GF-D8 (cell line): ENCODE results near the gene FANCI.

Experiments
- DNase-seq: peaks from one replicate; lab custom pipeline; 2025; lab: John Stamatoyannopoulos, UW

The FANCI gene

DNA sequence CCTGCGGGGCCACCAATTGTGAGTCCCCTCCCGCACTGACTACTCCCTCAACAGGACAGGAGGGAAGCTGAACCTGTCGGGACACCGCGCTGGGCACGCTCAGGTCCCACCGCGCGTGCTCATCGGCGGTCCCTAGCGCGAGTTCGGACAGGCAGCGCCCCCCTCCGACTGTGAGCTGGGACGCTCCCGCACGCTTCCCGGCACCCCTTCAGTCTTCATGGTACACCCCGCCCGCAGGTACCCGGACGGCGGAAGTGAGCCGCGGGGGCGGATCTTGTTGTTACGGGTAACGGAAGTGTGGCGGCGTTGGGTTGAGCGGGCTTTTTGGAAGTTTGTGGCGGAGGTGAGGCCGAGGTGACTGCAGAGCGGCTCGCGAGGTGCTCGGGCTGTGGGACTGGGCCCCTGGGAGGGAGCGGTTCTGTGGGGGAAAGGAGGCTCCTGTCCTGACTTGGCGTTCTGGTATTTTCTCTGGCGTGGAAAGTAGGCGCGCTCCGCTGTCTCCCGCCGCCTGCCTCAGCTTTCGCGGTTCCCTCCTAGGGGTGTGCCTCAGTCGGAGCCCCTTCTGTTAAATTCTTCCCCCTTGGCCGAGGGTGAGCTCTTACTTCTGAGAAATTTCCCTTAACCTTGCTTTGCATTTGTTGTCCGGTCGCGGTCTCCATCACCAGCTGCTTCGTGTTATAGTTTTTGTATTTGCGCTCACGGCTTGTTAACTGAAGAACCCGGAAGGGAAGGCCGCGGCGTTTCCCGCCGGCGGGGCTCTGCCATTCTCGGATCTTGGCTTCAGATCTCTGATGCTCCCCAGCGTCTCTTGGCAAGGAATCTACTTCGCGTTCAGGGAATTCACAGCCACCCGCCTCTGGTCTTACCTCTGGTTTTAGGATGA is at the start of gene FANCI:
TSS of gene FANCI (plus strand) at position 289 of the 883 bp plus-strand sequence. CDS start 3,669 bp downstream, outside the sequence.
- peak; percentile 80 for DNase-seq

DNA sequence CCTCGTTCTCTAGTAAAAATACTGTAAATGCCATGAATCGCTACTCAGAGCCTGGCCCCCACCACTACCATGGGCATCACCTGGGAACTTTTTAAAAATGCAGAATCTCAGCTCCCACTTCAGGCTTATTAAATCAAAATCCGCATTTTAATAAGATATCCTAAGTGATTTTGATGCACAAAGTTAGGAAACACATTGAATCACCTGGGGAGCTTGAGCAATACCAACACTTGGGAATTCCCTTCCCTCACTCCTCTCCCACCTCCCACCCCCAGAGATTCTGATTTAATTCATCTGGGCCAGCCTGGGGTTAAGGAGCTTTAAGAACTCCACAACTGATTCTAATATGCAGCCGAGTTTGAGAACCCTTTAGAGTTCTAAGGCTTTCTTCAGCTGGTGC is 49.2 kb upstream of the FANCI start:
- DNase-seq, result no peak

DNA sequence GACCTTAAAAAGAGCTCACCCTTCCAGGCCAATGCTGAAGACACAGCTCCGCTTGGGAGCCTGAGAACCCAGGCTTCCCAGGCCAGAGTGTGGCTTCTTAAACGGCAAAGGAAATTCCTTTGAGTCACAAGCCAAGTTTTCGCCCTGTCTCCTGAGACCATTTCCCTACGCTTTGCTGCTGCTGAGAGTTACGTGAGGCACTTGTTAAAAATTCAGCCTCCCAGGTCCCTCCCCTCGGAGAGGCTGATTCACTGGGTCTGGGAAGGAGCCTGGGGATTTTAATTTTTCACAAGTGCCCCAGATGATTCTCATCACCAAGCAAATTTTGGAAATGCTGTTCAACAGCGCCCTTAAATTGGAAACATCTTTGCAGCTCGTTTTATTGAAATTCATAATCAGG is 47.9 kb upstream of the FANCI start:
- DNase-seq, result no peak

DNA sequence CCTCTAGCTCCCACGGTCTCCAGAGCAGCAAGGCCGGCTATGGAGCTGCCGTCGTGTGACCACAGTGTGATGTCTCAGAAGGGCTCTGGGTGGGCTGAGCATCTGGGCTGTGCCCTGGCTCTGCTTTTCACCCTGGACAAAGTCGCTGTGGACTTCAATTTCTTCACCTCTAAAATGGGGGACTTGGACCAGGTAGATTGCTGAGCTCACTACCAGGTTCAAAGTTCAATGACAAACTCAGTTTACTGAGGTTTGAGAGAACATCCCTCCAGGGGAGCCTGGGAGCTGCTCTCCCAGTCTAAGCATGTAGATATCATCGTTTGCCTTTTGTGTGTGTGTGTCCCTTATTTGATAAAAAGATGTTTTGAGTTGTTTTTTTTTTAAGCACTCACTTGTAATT is 47.5 kb upstream of the FANCI start:
- no peak for DNase-seq

DNA sequence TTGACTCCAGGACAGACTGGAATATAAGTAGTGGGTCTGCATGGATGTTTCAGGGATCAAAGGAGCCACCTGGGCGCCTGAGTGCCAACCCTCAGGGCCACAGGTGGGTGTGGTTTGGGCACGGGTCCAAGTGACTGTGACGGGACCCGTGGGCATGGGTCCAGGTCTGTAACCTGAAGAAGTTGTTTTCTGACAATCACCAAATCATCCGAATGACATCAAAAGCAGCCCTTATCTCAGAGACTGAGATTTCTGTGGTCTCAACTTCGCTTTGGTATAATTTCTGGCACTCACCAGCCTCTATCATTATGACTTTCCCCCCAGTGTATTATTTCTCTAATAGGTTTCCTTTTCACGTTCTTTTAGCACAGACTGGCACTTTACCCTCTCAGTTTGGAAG is 46.8 kb upstream of the FANCI start:
- no peak for DNase-seq

DNA sequence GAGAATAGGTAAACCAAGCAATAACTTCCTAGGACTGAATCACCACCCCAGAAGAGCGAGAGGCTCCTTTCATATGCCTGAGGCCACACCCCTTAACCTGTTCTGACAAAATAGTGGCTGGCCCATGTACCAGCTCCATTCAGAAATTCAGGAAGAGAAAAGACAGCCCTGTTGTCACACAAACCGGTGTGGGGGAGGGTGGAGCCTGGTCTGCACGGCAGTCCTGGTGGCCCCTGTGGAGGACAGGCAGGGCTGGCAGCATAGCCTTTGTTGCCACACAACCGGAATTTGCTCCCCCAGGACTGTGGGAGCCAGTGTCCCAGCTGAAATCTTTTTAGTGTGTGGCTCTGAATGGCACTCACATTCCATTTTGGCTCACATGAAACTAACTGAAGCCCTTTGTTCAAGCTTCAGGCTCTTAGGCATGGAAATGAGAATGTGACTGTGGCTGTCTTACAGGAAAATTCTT is 46.2 kb upstream of the FANCI start:
- DNase-seq, result no peak

DNA sequence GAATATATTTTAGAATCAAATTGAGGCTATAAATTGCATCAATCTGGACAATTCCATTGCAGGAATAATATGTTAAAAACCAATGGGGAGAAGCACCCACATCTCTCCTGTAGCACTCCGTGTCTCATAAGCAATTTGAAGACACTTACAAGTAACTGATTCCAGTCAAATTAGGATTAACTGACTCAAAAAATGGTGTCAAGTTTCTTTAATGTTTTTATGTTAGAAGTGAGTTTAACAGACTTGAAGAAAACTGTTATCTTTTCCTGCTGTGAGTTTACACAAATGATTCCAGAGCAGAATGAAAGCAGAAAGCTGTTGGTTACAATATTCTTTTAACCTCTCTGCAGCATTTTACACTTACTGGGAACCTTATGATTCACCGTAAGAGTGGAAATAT is 45.6 kb upstream of the FANCI start:
- no peak for DNase-seq

DNA sequence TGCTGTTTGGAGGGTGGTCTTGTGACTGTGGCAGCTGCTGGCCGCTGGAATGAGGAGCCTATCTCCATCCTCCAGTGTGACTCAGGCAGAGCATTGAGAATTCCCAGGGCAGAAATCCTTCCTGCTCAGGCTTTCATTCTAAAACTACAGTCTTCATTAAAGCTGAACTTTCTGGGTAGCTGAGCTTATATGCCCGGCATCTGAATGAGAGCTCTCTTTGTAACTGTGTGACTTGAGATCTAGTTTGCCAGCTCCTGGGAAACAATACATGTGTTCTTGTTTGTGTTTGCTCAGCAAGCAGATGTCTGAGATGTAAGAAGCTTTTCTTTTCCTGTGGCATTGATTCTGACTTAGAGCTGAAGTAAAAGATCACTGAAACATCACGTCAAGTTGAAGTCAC is 44.8 kb upstream of the FANCI start:
- no peak for DNase-seq

DNA sequence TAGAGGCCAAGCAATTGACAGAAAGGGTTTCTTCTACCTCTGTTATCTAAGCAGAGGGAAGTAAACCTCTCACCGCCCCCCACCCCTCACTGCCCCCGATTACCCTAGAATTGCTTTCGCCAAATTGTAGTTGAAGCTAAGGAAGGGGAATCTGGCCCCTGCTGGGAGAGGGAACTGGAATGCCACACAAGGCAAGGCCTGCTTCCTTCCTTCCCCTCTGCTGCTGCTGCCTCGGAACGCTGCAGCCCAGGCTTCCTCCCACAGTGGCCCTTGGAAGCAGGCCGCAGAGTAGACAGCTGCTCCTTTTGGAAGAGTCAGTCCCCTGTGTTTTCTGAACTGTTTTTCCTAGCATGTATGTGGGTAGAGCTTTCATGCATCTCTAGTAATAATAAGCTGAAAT is 44.0 kb upstream of the FANCI start:
- no peak for DNase-seq

DNA sequence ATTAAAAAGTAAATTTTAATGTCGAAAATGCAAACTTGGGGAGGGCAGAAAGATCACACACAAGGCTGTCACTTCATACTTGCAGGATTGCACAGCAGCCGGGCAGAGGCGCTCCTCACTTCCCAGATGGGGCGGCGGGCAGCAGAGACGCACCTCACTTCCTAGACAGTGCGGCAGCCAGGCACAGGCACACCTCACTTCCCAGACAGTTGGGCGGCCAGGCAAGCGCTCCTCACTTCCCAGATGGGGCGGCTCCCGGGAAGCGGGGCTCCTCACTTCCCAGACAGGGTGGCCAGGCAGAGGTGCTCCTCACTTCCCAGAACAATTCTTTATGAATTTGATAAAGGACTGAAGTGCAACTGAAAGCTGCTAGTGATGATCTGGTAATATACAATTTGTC is 43.6 kb upstream of the FANCI start:
- DNase-seq, result no peak

DNA sequence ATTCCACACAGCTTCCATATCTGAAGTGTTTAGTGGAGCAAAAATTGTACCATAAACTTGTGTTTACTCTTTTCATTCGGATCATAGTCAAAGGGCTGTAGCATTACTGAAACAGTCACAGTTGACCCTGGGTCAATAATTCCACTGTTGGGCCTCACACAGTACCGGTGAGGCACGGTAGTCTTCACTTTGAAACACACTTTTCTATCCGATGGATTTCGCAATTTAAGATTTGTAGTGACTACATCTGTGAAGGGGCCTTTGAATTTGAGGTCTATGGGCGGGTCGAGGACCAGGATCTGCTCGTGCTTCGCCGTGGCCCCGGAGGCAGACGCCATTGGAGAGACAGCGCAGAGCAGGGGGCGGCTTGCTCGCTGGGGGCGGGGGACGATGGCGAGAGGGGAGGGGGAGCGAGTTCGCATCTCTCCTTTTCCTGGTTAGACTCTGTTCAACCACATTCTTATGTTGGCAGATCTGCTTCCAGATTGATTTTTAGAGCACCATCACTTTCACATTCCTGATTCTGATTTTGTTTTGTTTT is 42.2 kb upstream of the FANCI start:
- DNase-seq, result no peak

DNA sequence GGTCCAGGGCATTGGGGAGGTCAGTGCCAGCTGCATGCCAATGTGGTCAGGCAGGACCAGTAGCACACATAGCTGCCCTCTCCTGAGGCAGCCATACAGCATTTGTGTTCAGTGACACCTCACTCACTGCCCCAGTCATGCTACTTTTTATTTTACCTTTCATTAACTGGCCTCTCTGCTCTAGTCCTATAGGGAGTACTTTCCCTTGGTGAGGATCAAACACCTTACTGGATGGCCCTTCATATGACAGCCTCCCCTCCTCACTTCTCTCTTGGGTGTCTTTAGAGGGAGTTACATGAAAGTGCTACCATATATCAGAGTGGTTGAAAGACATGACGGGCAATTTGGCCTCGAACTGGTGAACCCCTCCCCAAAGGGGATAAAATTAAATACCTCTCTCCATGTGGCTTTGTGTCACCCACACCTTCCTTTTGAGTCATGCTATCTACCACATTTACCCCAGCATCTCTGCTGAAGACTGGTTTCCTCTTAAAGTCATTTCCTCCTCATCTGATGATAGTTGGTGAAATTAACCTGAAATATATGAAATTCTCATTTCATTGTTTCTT is 40.0 kb upstream of the FANCI start:
- no peak for DNase-seq

DNA sequence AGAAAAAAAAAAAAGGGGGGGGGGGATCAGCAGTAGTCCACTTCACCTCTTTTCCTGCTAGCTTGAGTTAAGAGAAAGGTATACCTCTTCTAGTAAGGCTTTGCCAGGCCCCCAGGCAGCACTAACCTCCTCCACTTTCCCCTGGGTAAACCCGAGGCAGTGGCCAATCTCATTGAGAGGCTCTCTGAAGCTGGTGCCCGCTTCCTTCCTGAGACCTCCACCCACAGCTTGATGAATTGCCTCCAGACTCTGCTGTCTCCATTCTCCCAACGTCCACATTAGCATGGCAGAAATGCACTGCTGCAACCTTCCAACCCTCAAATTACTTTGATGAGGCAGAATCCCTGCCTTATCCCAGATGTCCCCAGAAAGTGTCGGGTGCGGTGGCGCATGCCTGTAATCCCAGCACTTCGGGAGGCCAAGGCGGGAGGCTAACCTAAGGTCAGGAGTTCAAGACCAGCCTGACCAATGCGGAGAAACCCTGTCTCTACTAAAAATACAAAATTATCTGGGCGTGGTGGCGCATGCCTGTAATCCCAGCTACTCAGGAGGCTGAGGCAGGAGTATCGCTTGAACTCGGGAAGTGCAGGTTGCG is 37.7 kb upstream of the FANCI start:
- no peak for DNase-seq

DNA sequence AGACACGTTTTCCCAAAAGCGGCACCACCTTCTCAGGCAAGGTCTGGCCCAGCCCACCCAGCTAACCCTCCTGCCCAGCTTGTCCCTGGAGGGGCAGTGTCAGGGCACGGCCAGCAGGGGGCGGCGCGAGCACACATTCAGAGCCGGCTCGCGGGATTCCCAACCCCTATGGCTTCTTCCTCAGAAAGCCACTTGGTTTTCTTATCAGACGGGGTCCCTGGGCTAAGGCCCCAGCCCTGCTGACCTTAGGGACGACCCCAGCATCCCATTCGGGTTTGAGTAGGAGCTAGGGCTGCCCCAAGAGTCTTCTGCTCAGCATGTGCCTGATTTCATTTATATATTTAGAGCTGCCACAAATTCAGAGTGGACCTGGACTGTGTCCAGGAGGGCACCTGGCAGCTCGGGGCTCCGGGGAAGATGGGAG is 36.9 kb upstream of the FANCI start:
- no peak for DNase-seq

DNA sequence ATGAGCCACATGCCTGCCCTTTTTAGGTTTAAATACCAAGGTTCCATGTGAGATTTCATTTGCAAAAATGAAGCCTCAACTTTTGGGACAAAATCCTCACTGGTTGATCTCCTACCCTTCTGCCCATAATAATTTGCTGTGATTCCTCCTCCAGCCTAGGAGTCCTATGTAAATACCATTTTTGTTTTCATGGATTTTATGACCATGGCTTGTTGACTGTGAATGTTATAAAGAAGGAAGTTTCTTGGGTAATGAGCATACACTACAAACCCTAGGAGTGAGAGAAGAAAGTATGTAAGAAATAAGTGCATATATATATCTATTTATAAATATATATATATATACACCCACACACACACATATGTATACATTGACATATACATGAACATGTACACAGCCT is 35.5 kb upstream of the FANCI start:
- DNase-seq, result no peak

DNA sequence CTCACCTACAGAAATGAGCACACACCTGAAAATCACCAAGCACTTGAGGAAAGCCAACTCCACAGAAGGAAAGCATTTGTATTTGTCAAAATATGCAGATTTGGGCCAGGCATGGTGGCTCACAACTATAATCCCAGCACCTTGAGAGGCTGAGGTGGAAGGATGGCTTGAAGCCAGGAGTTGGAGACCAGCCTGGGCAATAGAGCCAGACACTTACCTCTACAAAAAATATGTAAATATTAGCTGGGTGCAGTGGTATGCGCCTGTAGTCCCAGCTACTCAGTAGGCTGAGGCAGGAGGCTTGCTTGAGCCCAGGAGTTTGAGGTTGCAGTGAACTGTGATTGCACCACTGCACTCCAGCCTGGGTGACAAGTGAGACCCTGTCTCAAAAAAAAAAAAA is 34.7 kb upstream of the FANCI start:
- no peak for DNase-seq

DNA sequence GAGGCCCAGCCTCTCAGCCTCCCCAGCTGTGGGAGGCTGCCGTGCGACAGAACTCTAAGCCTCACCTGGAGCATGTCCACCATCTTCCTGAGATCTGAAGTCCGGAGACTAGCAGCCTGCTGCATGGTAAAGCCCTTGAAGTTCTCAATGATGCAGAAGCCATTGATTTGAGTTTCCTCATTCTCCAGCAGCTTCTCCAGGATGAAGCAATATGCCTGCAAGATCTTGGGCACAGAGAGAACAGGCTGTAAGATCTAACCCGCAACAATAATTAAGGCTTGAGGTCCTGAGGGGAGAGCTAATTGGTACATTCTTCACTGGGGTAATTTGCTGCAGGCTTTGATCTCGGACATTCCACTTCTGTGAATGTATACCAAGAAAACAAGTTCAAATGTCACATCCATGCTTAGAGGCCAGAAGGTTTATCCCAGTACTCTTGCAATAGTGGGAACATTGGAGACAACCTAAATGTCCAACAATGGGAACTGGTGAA is 32.1 kb upstream of the FANCI start:
- no peak for DNase-seq

DNA sequence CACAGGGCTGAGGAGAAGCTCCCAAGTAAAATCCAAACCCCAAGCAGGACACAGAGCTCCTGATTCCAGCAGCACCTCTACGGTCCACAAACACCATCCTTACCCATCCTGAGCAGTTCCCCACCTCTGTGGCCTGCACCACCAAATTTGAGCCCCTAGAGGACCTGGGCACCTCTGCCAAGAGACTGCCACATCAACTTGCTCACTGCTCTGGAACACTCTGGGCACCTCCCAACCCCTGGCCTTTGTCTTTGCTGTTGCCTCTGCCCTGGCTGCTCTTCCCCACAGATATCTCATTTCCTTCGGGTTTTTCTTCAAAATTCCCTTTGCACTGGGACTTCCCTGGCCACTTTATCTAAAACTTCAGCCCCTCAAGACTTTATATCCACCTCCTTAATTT is 28.2 kb upstream of the FANCI start:
- DNase-seq, result no peak

DNA sequence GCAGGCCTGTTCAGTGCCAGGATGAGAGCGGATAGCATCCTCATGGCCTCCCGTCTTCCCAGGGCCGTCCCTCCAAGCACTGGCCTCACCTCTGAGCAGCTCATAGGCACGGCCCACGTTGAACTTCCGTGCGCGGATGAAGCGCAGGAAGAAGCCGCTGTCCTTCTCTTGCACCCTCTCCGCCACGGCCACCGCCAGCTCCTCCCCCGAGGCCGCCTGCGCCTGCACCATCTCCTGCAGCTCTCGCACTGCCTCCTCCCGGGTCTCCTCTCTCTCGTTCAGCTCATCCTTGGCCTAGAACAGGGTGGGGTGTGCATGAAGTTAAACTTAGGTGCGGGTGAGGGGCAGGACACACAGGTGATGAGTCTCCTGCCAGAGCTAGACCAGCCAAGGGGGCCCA is 26.7 kb upstream of the FANCI start:
- DNase-seq, result no peak

DNA sequence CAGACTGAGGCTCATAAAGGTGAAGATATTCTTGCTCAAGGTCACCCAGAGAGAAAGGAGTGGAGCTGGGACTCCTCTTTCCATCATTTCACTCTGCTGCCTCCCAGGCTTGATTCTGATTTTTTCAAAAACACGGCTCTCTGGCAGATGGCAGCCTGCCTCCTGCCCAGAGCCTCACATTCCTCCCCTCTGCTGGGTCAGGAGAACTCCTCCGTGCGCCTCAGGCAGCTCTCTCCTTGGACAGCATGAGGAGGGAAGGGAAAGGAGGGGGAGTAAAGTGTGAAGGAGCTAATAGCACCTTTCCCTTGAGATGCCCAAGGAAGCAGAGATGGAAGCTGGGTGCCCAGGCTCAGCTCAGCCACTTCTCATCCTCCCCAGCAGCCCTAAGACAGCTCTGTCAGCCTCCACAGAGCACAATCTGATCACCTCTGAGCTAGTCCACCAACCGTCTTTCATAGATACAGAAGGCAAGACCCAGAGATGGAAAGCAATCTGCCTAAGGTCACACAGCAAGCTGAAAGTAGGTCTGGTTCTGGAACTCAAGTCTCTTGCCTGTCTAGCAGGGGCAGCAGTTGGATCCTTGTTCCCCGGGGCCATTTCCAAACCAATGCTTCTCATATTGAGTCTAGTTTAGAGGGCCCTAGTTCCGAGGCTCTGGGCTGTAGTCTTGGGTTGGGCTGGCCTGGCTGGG is 25.9 kb upstream of the FANCI start:
- DNase-seq, result no peak

DNA sequence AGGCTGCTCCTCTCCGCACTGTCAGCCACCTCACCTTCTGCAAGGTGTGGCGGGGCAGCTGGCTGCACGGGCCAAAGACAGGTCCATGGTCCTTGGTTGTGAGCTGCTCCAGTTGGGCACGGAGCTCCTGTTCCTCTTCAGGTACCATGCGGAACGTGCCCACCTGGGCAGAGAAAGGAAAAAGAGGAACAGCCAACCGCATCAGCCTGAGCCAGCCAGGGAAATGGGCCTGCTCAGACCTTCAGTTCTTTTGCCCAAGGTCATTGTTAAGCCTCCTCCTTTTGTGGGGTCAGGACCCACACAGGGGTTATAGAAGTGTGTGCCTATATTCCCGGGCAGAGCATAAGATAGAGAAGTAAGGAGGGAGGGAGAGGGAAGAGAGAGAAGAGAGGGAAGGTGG is 25.2 kb upstream of the FANCI start:
- DNase-seq, result no peak

DNA sequence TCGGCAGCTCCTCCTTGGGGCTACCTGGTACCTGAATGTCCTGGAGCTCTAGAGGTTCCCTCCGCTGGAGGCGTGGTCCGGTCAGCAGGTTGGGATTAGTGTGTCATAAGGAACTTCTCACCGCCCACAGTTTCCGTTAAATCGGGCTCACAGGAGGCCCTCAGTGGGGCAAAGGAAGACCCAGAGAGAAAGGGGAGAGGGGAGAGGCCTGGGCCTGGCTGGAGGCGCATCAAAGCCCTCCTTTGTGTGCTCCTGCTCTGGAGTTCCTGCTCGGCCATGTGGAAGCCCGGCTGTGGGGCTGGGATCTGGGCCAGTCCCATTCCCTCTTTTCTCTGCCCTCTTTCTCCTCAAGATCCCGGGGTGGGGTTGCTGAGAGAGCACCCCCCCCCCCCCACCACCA is 22.2 kb upstream of the FANCI start, which contains the start of gene RLBP1:
TSS of gene RLBP1 (minus strand) at position 37 of the 400 bp plus-strand sequence. CDS start 2,604 bp downstream, outside the sequence.
- DNase-seq, result no peak
